ENCODE measurements around the gene EPS8L3.

DNA sequence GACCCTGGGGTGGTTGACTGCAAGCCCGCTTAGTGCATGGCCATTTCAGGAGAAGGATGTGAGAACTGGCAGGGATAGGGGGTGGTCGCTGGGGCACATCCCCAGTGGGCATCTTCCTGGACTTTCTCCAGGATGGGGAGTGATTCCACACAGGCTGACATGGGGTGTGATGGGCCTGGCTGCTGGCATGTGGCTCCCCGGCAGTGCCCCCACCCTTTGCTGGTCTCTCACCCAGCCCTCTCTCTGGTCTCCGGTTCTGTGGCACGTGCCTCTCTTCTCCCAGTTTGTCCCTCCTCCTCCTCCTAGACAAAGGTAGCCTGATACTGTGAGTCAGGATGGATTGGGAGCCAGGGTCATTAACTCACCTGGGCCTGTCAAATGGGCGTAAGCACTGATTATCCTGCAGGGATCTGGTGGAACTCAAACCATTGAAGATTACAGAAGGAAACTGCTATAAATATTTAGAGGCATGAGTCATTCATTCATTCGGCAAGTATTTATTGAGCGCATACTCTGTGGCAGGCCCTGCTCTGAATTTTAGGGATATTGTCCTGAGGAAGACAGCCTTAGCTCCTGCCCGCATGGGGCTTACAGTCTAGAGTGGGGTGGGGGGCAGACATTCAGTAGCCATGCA is 23.6 kb upstream of the EPS8L3 start:
- no peak for TF ChIP-seq EZH2 (IDR thresholded peaks at IDR 0.05; ENCODE audit: insufficient read depth, poor library complexity, severe bottlenecking)
- TF ChIP-seq EZH2phosphoT487 (IDR thresholded peaks at IDR 0.05; ENCODE audit: insufficient read depth, low read depth) = no peak

All from GM23248 (cell line).